GM19438 (cell line): ENCODE data around the gene ALOXE3.
"Not testable (repeated sequence)": the region's sequence is repeated elsewhere in the genome, so short reads cannot be mapped to it uniquely, and the experiment has no call there.

Experiments
- ATAC-seq: cut with Tn5 transposase; IDR thresholded peaks from one replicate; pipeline ENCODE4 v1.9.1; 2021; ENCODE audit warnings: low read depth; ENCODE audit not compliant: unreplicated experiment

Gene ALOXE3

DNA sequence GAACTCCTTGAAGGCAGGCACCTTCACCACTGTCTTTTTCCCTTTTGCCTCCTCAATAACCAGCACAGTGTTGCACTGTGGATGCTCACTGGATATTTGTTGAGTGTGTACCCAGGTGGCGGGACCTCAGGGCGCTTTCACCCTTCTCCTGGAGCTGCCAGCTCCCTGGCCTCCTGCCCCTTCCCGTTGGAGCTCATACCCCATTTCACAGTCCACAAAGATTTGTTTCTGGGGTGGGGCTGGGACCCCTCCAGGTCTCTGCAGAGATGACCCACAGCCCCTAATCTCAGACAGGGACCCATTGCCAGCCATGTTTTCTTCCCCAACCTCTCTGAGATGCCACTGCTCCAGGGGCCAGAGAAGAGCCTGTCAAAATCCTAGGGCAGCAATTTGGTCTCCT, 43.2 kb downstream of the ALOXE3 start:
- no peak for ATAC-seq

- no peak for ATAC-seq
Observed at GRCh38 chr17:8074554-8074953, 43.8 kb downstream of the ALOXE3 start.

- ATAC-seq, result no peak
Observed at GRCh38 chr17:8073627-8074484, 44.5 kb downstream of the ALOXE3 start.

- ATAC-seq, result no peak
Observed at GRCh38 chr17:8072729-8073461, 45.4 kb downstream of the ALOXE3 start.

DNA sequence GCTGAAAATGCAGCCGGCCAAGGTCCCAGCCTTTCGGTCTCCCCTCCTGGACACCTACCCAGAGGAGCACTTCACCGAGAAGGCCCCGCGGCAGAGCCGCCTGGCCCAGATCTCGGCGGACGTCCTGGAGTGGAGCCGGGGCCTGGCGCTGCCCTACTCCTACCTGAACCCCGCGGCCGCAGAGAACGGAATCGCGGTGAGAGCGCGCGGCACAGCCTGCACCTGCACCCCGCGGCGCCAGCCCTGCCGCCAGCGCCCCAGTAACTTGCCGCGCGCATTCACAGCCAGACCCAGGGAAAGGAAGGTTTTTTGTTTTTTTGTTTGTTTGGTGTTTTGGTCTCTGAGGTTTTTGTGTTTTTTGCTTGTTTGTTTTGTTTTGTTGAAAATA, 46.0 kb downstream of the ALOXE3 start:
- ATAC-seq, result no peak

GRCh38 chr17:8071496-8071895, 46.8 kb downstream of the ALOXE3 start:
- no peak for ATAC-seq

DNA sequence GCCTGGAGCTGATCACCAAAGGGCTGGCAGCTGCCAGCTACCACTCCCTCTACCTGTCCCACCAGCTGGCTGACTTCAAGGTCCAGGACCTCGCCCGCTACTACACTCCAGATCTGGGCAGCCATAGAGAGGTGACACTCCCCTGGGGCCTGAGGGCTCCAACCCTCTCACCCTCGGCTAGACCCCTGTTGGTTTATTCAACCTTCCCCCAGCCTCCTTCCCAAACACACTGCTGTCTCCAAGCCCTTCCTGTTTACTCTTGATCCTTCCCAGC, 48.8 kb downstream of the ALOXE3 start:
- no peak for ATAC-seq

DNA sequence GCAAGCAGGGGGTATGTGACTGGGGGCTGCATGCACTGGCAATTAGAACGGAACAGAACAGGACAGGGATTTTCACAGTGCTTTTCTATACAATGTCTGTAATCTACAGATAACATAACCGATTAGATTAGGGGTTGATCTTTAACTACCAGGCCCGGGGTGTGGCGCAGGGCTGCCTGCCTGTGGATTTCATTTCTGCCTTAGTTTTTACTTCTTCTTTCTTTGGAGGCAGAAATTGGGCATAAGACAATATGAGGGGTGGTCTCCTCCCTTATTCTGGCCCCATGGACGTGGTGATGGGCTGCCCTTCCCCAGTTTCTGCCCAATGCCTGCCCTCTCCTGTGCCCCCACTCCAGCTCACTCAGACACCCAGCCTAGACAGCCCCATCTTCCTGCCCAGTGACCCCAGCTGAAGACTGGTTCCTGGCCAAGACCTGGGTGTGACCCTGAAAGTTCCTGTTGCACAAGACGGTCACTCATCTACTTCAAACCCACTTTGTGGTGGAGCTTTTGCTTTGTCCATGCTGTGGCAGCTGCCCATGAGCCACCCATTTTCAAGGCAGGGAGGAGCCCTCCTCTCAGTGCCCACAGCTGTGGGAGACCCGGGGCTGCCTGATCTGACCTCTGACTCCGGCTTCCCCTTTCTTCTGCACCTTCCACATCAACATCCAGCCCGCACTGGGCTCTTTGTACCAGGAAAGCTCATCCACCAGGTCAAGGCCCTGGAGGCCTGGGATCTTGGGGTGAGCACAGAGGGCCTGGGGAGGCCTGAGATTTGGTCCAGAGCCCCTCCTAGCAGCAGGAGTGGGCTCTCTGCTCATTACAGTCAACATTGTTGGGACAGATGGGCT, 49.4 kb downstream of the ALOXE3 start:
- ATAC-seq, result no peak

- no peak for ATAC-seq
Observed at GRCh38 chr17:8067806-8068205, 50.5 kb downstream of the ALOXE3 start.

GRCh38 chr17:8066841-8067775, 51.2 kb downstream of the ALOXE3 start:
- no peak for ATAC-seq

- no peak for ATAC-seq
Observed at GRCh38 chr17:8064561-8065019, 53.7 kb downstream of the ALOXE3 start.

GRCh38 chr17:8063761-8064534, 54.4 kb downstream of the ALOXE3 start:
- ATAC-seq, result no peak

- no peak for ATAC-seq
Observed at GRCh38 chr17:8062807-8063483, 55.4 kb downstream of the ALOXE3 start.

- ATAC-seq, result no peak
Observed at GRCh38 chr17:8062435-8062806, 55.9 kb downstream of the ALOXE3 start.

DNA sequence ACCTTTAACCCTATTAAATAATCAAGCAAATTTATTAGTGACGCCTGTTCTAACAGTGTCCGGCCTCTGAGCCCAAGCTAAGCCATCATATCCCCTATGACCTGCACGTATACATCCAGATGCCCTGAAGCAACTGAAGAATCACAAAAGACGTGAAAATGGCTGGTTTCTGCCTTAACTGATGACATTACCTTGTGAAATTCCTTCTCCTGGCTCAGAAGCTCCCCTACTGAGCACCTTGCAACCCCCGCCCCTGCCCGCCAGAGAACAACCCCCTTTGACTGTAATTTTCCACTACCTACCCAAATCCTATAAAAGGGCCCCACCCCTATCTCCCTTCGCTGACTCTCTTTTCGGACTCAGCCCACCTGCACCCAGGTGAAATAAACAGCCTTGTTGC, 56.5 kb downstream of the ALOXE3 start:
- not testable (repeated sequence) for ATAC-seq

GRCh38 chr17:8060274-8060673, 58.0 kb downstream of the ALOXE3 start:
- ATAC-seq, result no peak

DNA sequence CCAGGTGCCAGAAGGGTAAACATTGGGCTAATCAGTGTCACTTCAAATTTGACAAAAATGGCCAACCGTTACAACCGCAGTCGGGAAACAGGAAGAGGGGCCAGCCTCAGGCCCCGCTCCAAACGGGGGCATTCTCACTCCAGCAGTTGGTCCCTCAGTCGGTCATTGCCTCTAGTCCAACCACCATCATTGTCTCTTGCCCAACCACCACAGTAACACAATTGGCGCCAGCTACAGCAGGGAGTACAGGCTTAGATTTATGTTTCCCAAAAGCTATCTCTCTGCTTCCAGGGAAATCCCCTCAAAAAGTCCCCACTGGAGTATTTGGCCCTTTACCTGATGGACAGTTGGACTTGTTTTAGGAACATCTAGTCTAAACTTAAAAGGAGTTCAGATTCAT, 59.2 kb downstream of the ALOXE3 start:
- ATAC-seq, result no peak

GRCh38 chr17:8057691-8058114, 60.6 kb downstream of the ALOXE3 start:
- ATAC-seq, result no peak
